Measurements from ENCODE around the gene CETN3. TPM values are rescaled to one million over a fixed set of nuclear protein-coding genes. Genes with fewer than 3 reads are reported as not detected.

The CETN3 gene
- total and polyA plus RNA-seq, 2 of the 13 experiments (the other 11 are each of a cell fraction or from before 2014, with no cell fraction given) = 15.4 to 71.5 TPM

GRCh38 chr5:90421136-90421535 is 11.6 kb upstream of the CETN3 start (continued):
- TF ChIP-seq CTCF (CRISPR knock-in tag; IDR thresholded peaks at IDR 0.05) (peak; percentile 62), ZNF33A (CRISPR knock-in tag; IDR thresholded peaks at IDR 0.05; ENCODE audit: borderline replicate concordance) (no peak), E2F2 (CRISPR knock-in tag; IDR thresholded peaks at IDR 0.05; ENCODE audit: borderline replicate concordance) (no peak), ZNF839 (CRISPR knock-in tag; IDR thresholded peaks at IDR 0.05; ENCODE audit: borderline replicate concordance) (no peak)

GRCh38 chr5:90418214-90418613 is 8.7 kb upstream of the CETN3 start:
- CTCF ChIA-PET (ENCODE audit: low intra/inter-chr PET ratio, low total read pairs) = no interaction called here
- H3K79me2 ChIP-seq (ENCODE audit: insufficient read depth, low read length) = no peaks in the 10 kb centered on the region
- in situ Hi-C loops (cut with HindIII; ENCODE audit: extremely low pct_ligation_motif_present, low pct_unique_long_range_greater_than_20kb) (no loop called here), intact Hi-C loops (cut with micrococcal nuclease; ENCODE audit: unreplicated experiment) (no loop called here)
- no peak for ATAC-seq
- no peaks in the 10 kb centered on the region; a peak in 1 of 5 replicates for H3K27me3 ChIP-seq (ENCODE audit: control insufficient read depth in 1 of 2, insufficient read depth in 2 of 2, low read length in 2 of 2)
- BruUV-seq (replicated peaks) = no TSS peak
- WGBS (ENCODE audit: low lambda C conversion rate) = 40% methylated on average over 1 of the region's 1 CpG
- H3K27ac ChIP-seq (ENCODE audit: extremely low read length, insufficient read depth, low read length) = no peak overlapping the region
- POLR2A ChIA-PET = interaction anchor here (1.2 to 1.4 kb wide), 2 partner anchors 8 to 22 kb away, joined by 3 to 4 read pairs; partner anchors contain the start of gene CETN3
- H3K9ac ChIP-seq (ENCODE audit: insufficient read depth, low read depth, low read length) = no peak overlapping the region
- no peaks in the 10 kb centered on the region; the same call in 1 of the 2 replicates for H3K4me1 ChIP-seq (ENCODE audit: insufficient read depth, low read length)
- no peaks in the 10 kb centered on the region for H4K20me1 ChIP-seq (ENCODE audit: insufficient read depth, low read length)
- H3K4me2 ChIP-seq (ENCODE audit: low read depth, low read length) = no peak overlapping the region
- no peak overlapping the region for H2AFZ ChIP-seq (ENCODE audit: low read length)
- FAIRE-seq = no peak
- H3K9me3 ChIP-seq (ENCODE audit: low read length) = no peaks in the 10 kb centered on the region
- H3K4me3 ChIP-seq (replicated peaks in 1 of 3; ENCODE audit: insufficient read depth in 1 of 3, low read depth in 2 of 3, low read length in 3 of 3) = no peak overlapping the region
- no peaks in the 10 kb centered on the region for H3K36me3 ChIP-seq (replicated peaks in 1 of 2; ENCODE audit: control insufficient read depth in 1 of 2, insufficient read depth in 2 of 2, low read length in 2 of 2)
- no peak for DNase-seq (ENCODE audit: low spot score)
- TF ChIP-seq MTF1 (CRISPR knock-in tag; IDR thresholded peaks at IDR 0.05) = no peak
- TF ChIP-seq ARID5B (CRISPR knock-in tag; IDR thresholded peaks at IDR 0.05) = no peak
- no peak for TF ChIP-seq HMGXB4 (CRISPR knock-in tag; IDR thresholded peaks at IDR 0.05; ENCODE audit: borderline replicate concordance in 1 of 2, low read depth in 1 of 2)
- no peak for TF ChIP-seq ZNF639 (CRISPR knock-in tag; conservative IDR thresholded peaks at IDR 0.05)
- no peak for TF ChIP-seq RCOR2 (CRISPR knock-in tag; IDR thresholded peaks at IDR 0.05)
- no peak for TF ChIP-seq ZNF7 (CRISPR knock-in tag; IDR thresholded peaks at IDR 0.05)
- TF ChIP-seq ZNF207 (IDR thresholded peaks at IDR 0.05; ENCODE audit: borderline replicate concordance) = no peak

Measured in HepG2 (cell line).